Lower leg skin (tissue), 3 donors: ENCODE data around the gene PGM1.
"Not testable (repeated sequence)": the region's sequence is repeated elsewhere in the genome, so short reads cannot be mapped to it uniquely, and the experiment has no call there.

Source experiments
- CTCF ChIP-seq, 3 donors: fragments of 450-650 bp; IDR thresholded peaks; one replicate each; pipeline ENCODE4 v1.5.1; 2016; ENCODE audit warnings: antibody characterized with exemption in 3 of 3, mild to moderate bottlenecking in 3 of 3, moderate library complexity in 2 of 3
- POLR2A ChIP-seq, 2 donors: fragments of 450-650 bp; IDR thresholded peaks; one replicate each; pipeline ENCODE4 v1.6.1; 2016 to 2017; ENCODE audit warnings: antibody characterized with exemption in 2 of 2, mild to moderate bottlenecking in 1 of 2, moderate library complexity in 1 of 2

GRCh38 chr1:63586326-63586725, 6.9 kb upstream of the PGM1 start:
- not testable (repeated sequence) for TF ChIP-seq CTCF, POLR2A (IDR thresholded peaks at IDR 0.05)
